GM12873 (cell line): ENCODE data around the gene ACE.

Experiments
- CTCF ChIP-seq: IDR thresholded peaks from 2 replicates; pipeline ENCODE4 v1.5.1; 2012; ENCODE audit warnings: low read depth, mild to moderate bottlenecking, moderate library complexity, low read length, control low read depth; ENCODE audit not compliant: insufficient read depth; ENCODE audit errors: missing control alignments

The ACE gene

DNA sequence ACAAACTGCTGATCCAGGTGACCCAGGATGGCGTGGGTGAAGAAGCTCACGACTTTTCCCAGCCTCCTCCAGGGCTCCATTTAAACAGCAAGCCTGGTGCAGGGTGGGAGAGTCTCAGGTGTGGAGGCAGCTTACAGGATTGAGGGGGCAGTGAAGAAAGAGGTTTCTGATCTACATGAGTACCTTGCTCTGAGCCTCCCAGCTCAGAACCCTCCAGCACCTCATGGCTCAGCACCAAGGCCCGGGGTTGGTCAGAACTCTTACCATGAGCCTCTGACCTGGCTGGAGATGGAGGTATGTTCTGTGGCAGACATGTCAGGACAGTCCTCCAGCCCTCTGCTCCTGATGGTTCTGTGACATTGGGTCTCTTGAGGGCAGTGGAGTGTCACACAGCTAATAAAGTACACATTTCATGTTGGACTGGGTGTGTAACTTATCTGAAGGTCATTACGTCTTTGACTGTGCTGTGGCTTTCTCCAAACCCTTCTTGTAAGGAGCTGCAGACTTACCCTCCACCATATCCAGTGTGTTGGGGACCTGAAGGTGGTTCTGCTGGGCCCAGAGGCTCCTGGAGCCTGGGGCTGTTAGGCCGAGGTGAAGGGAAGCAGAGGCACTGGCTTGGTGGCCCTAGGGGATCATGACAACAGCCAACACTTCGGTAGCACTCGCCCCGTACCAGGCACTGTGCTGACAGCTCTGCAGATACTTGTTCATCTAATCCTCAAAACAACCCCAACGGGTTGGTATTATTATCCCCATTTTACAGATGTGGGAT lies 69.6 kb downstream of the ACE start:
- no peak for TF ChIP-seq CTCF

DNA sequence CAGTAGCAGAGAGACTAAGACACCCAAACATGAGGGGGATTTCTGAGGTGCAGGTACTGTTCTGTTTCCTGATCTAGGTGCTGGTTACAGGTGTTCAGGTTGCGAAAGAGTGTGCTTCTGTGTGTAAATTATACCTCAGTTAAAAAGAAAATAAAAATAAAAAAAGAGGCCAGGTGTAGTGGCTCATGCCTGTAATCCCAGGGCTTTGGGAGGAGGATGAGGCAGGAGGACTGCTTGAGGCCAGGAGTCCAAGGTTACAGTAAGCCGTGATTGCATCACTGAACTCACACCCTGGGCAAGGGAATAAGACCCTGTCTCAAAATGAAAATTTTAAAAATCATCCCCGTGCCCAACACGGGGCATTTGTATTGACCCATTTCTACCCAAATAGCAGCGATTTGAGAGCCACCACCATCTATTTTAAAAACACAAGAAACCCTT lies 70.2 kb downstream of the ACE start:
- no peak for TF ChIP-seq CTCF
